Liver (tissue), 9 donors: Measurements from ENCODE around the gene ZNF296. TPM values are rescaled to one million over a fixed set of nuclear protein-coding genes. Genes with fewer than 3 reads are reported as not detected.

Source experiments
- DNase-seq: peaks from one replicate; pipeline ENCODE4 v3.0.0-alpha.2; 2017; ENCODE audit warnings: low spot score
- H3K27ac ChIP-seq, 2 donors: one replicate each; pipeline ENCODE4 v1.7.0; 2013; ENCODE audit warnings: inconsistent platforms in 2 of 2, low read length in 2 of 2, control low read depth in 1 of 2, low read depth in 1 of 2, mild to moderate bottlenecking in 1 of 2
- H3K27me3 ChIP-seq, 4 donors: one replicate each; pipeline versions ENCODE4 v1.6.1 to v1.7.0; 2013; ENCODE audit warnings: low read length in 3 of 4, inconsistent platforms in 1 of 4, mild to moderate bottlenecking in 1 of 4, moderate library complexity in 1 of 4; ENCODE audit not compliant: control insufficient read depth in 4 of 4, insufficient read depth in 4 of 4
- H3K36me3 ChIP-seq, 4 donors: one replicate each; pipeline versions ENCODE4 v1.6.1 to v1.7.0; 2013; ENCODE audit warnings: low read length in 3 of 4, mild to moderate bottlenecking in 3 of 4, low read depth in 1 of 4, moderate library complexity in 1 of 4; ENCODE audit not compliant: control insufficient read depth in 4 of 4, insufficient read depth in 3 of 4
- H3K4me1 ChIP-seq, 4 donors: one replicate each; pipeline versions ENCODE4 v1.6.1 to v1.7.0; 2013; ENCODE audit warnings: low read length in 3 of 4, mild to moderate bottlenecking in 3 of 4, moderate library complexity in 1 of 4; ENCODE audit not compliant: control insufficient read depth in 4 of 4, insufficient read depth in 4 of 4
- H3K4me3 ChIP-seq, 3 donors: one replicate each; pipeline versions ENCODE4 v1.6.1 to v1.7.0; 2013; ENCODE audit warnings: low read length in 3 of 3, control low read depth in 1 of 3, low read depth in 1 of 3, mild to moderate bottlenecking in 1 of 3
- H3K9ac ChIP-seq, 2 donors: one replicate each; pipeline ENCODE4 v1.7.0; 2013; ENCODE audit warnings: low read length in 2 of 2, mild to moderate bottlenecking in 2 of 2, moderate library complexity in 2 of 2, control low read depth in 1 of 2, low read depth in 1 of 2
- H3K9me3 ChIP-seq, 4 donors: one replicate each; pipeline versions ENCODE4 v1.6.1 to v1.7.0; 2013; ENCODE audit warnings: low read length in 3 of 4; ENCODE audit not compliant: control insufficient read depth in 4 of 4
- ATF3 ChIP-seq: IDR thresholded peaks from 2 replicates; pipeline ENCODE4 v1.6.1; 2016; ENCODE audit warnings: antibody characterized with exemption
- EGR1 ChIP-seq, 2 donors: IDR thresholded peaks; 2 replicates each; pipeline ENCODE4 v1.6.1; 2016 to 2018; ENCODE audit warnings: antibody characterized with exemption in 2 of 2, low read depth in 2 of 2
- FOXA1 ChIP-seq: IDR thresholded peaks from 2 replicates; pipeline ENCODE4 v1.6.1; 2016; ENCODE audit warnings: antibody characterized with exemption
- FOXA2 ChIP-seq: IDR thresholded peaks from 2 replicates; pipeline ENCODE4 v1.6.1; 2016; ENCODE audit warnings: antibody characterized with exemption
- HNF4A ChIP-seq, 2 donors: conservative IDR thresholded peaks; 2 replicates each; pipeline ENCODE4 v1.6.1; 2016; ENCODE audit warnings: antibody characterized with exemption in 2 of 2, mild to moderate bottlenecking in 2 of 2
- JUND ChIP-seq, 2 donors: IDR thresholded peaks; 2 replicates each; pipeline ENCODE4 v1.6.1; 2016; ENCODE audit warnings: antibody characterized with exemption in 2 of 2
- NR2F2 ChIP-seq: IDR thresholded peaks from 2 replicates; pipeline ENCODE4 v1.6.1; 2016; ENCODE audit warnings: antibody characterized with exemption
- RXRA ChIP-seq, 2 donors: IDR thresholded peaks; 2 replicates each; pipeline ENCODE4 v1.6.1; 2017 to 2018; ENCODE audit warnings: antibody characterized with exemption in 2 of 2, mild to moderate bottlenecking in 1 of 2
- SP1 ChIP-seq: IDR thresholded peaks from 2 replicates; pipeline ENCODE4 v1.6.1; 2018; ENCODE audit warnings: antibody characterized with exemption, mild to moderate bottlenecking
- YY1 ChIP-seq: IDR thresholded peaks from 2 replicates; pipeline ENCODE4 v1.6.1; 2016; ENCODE audit warnings: antibody characterized with exemption, mild to moderate bottlenecking
- ZBTB33 ChIP-seq: IDR thresholded peaks from 2 replicates; pipeline ENCODE4 v1.6.1; 2016; ENCODE audit warnings: antibody characterized with exemption
- WGBS: extraction: QIAGEN DNeasy Blood & Tissue Kit; methylation state at CpG from one replicate; pipeline ENCODE4 v1.1.7; 2013; 5-methylcytosine and 5-hydroxymethylcytosine counted together
- polyA plus RNA-seq, 2 donors: library from polyadenylated mRNA; stranded (reverse) in 1 of 2; unstranded in 1 of 2; fragments of 200-250 nt in 1 of 2; fragments of >200 nt in 1 of 2; fragmentation: Nextera tagmentation in 1 of 2; extraction: Ambion mirVana in 1 of 2; gene quantifications; one replicate each; pipeline versions ENCODE4 v1.2.1 to v1.2.3, GENCODE V29; 2013 to 2015
- total RNA-seq, 2 donors: library from RNA; depleted of rRNA; stranded (reverse); fragments of >200 nt; gene quantifications; one replicate each; pipeline ENCODE4 v1.2.3, GENCODE V29; 2014
- TF ChIP-seq, protein P1 (sequence below): fragments of 150-350 bp; IDR thresholded peaks from 2 replicates; pipeline ENCODE4 v1.5.1; 2017; ENCODE audit warnings: improper control_type of control experiment, low read depth, low read length; ENCODE audit not compliant: missing input control
- TF ChIP-seq, protein P2 (sequence below): IDR thresholded peaks from 2 replicates; pipeline ENCODE4 v1.6.1; 2016; ENCODE audit warnings: antibody characterized with exemption, mild to moderate bottlenecking
- donor health status: healthy.
- donor health status: healthy.
- donor health status: healthy.
- donor health status: healthy.
- donor health status: healthy.

ZNF296 gene
- total and polyA plus RNA-seq, 4 donors: 0.16 to 0.42 (median 0.17) TPM; not detected in 1

DNA sequence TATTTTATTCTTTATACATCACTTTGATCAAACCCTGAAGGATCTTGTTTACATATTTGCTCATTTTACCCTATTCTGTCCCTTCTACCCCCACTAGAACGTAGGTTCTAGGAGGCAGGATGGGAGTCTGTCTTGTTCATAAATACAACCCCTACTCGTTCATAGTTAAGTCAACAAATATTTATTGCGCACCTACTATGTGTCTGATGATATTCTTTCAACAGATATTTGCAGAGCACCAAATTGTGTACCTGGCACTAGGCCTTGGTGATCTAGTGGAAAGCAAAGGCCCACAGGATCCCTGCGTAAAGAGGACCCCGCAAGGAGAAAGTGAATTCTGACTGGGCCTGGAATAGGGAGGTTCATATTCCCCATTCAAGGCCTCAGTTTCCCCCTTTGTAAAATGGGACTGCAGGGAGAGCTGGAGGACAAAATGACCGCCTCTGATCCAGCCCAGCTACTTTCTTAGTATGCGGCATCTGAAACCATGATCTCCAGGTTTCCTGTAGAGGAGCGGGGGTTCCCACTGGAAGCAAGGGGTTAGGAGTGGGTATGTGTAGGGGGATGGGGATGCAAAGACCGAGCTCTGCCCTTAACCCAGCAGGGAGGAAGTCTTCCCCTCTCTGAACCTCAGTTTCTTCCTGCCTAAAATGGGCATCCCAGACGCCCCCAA is 2.2 kb upstream of the ZNF296 start:
- DNase-seq: no peak
- WGBS: 54% methylated on average over 10 of the region's 10 CpGs
- Histone ChIP-seq H3K27ac (no peak overlapping the region), H3K4me1 (peaks cover 6 to 28% (median 19%) of the 10 kb centered on the region in 4 donors), H3K9me3 (no peaks in the 10 kb centered on the region), H3K36me3 (peaks cover 0 to 8% (median 6%) of the 10 kb centered on the region in 4 donors), H3K9ac (peak overlapping the region in 1 of 2 donors; percentile 68), H3K27me3 (no peaks in the 10 kb centered on the region), H3K4me3 (peak overlapping the region; percentile 78 to 94 (median 87))
- no peak for TF ChIP-seq ZBTB33
- TF ChIP-seq, protein P1, sequence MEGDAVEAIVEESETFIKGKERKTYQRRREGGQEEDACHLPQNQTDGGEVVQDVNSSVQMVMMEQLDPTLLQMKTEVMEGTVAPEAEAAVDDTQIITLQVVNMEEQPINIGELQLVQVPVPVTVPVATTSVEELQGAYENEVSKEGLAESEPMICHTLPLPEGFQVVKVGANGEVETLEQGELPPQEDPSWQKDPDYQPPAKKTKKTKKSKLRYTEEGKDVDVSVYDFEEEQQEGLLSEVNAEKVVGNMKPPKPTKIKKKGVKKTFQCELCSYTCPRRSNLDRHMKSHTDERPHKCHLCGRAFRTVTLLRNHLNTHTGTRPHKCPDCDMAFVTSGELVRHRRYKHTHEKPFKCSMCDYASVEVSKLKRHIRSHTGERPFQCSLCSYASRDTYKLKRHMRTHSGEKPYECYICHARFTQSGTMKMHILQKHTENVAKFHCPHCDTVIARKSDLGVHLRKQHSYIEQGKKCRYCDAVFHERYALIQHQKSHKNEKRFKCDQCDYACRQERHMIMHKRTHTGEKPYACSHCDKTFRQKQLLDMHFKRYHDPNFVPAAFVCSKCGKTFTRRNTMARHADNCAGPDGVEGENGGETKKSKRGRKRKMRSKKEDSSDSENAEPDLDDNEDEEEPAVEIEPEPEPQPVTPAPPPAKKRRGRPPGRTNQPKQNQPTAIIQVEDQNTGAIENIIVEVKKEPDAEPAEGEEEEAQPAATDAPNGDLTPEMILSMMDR: no peak
- no peak for TF ChIP-seq YY1
- TF ChIP-seq EGR1 (IDR thresholded peaks at IDR 0.05; ENCODE audit: low read depth in 2 of 2): no peak
- TF ChIP-seq RXRA (IDR thresholded peaks at IDR 0.05): no peak
- no peak for TF ChIP-seq NR2F2
- no peak for TF ChIP-seq ATF3
- TF ChIP-seq FOXA2: no peak
- TF ChIP-seq, protein P2, sequence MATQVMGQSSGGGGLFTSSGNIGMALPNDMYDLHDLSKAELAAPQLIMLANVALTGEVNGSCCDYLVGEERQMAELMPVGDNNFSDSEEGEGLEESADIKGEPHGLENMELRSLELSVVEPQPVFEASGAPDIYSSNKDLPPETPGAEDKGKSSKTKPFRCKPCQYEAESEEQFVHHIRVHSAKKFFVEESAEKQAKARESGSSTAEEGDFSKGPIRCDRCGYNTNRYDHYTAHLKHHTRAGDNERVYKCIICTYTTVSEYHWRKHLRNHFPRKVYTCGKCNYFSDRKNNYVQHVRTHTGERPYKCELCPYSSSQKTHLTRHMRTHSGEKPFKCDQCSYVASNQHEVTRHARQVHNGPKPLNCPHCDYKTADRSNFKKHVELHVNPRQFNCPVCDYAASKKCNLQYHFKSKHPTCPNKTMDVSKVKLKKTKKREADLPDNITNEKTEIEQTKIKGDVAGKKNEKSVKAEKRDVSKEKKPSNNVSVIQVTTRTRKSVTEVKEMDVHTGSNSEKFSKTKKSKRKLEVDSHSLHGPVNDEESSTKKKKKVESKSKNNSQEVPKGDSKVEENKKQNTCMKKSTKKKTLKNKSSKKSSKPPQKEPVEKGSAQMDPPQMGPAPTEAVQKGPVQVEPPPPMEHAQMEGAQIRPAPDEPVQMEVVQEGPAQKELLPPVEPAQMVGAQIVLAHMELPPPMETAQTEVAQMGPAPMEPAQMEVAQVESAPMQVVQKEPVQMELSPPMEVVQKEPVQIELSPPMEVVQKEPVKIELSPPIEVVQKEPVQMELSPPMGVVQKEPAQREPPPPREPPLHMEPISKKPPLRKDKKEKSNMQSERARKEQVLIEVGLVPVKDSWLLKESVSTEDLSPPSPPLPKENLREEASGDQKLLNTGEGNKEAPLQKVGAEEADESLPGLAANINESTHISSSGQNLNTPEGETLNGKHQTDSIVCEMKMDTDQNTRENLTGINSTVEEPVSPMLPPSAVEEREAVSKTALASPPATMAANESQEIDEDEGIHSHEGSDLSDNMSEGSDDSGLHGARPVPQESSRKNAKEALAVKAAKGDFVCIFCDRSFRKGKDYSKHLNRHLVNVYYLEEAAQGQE: no peak
- no peak for TF ChIP-seq FOXA1
- TF ChIP-seq JUND (IDR thresholded peaks at IDR 0.05): no peak
- no peak for TF ChIP-seq SP1
- TF ChIP-seq HNF4A (conservative IDR thresholded peaks at IDR 0.05): no peak
